Measurements from ENCODE around the gene UGT2B11.
"Not testable (repeated sequence)": the region's sequence is repeated elsewhere in the genome, so short reads cannot be mapped to it uniquely, and the experiment has no call there.

DNA sequence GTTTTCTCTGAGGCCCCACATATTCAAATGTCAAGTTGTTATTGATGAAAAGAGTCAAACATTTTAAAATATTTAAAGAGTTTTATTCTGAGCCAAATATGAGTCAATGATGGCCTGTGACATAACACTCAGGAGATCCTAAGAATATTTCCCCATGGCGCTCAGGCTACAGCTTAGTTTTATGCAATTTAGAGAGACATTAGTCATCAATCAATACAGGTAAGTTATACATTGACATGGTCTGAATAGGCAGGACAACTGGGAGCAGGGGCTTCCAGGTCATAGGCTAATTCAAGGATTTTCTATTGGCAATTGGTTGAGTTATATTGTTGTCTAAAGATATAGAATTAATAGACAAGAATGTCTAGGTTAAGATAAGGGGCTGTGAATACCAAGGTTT lies 34.7 kb downstream of the UGT2B11 start:
- TF ChIP-seq, protein P1, sequence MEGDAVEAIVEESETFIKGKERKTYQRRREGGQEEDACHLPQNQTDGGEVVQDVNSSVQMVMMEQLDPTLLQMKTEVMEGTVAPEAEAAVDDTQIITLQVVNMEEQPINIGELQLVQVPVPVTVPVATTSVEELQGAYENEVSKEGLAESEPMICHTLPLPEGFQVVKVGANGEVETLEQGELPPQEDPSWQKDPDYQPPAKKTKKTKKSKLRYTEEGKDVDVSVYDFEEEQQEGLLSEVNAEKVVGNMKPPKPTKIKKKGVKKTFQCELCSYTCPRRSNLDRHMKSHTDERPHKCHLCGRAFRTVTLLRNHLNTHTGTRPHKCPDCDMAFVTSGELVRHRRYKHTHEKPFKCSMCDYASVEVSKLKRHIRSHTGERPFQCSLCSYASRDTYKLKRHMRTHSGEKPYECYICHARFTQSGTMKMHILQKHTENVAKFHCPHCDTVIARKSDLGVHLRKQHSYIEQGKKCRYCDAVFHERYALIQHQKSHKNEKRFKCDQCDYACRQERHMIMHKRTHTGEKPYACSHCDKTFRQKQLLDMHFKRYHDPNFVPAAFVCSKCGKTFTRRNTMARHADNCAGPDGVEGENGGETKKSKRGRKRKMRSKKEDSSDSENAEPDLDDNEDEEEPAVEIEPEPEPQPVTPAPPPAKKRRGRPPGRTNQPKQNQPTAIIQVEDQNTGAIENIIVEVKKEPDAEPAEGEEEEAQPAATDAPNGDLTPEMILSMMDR (IDR thresholded peaks at IDR 0.05; ENCODE audit: low read length) = not testable (repeated sequence)
- TF ChIP-seq EZH2 (IDR thresholded peaks at IDR 0.05; ENCODE audit: borderline replicate concordance, low read length) = not testable (repeated sequence)
